ENCODE results near the gene KCNG4.
"Not testable (repeated sequence)": the region's sequence is repeated elsewhere in the genome, so short reads cannot be mapped to it uniquely, and the experiment has no call there.

The KCNG4 gene

DNA sequence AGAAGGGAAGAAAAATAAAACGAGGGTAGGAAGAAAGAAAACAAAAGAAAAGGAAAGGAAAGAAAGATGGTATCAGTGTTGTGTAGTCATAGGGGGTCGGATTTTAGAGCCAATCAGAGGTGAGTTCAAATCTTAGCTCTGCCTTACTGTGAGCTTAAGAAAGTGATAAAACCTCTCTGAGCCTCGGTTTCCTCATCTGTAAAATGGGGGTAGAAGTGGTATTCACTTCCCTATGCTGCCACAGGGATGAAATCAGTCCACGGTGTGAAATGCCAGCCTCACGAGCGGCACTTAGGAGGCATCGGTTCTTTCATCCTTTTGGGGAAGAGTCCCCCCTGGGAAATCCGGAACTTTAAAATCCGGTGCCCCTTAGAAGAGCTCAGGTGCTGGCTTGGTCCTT is 6.1 kb downstream of the KCNG4 start:
- DNase-seq: no peak

DNA sequence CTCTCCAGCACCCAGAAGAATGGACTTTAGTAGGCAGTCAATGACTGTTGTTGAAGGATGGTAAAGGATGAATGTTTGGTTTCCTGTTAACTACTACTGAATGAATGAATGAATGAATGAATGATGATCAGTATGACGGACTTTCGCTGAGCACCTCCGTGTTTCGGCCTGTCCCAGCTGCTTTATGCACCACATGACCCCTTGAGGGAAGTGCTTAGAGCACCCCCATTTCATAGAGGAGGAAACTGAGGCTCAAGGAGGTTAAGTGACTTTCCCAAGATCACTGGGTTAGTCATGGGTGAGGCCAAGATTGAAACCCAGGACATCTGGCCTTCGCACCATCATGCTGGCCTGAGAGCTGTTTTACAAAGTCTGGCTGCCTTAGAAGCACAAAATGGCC is 6.8 kb downstream of the KCNG4 start:
- no peak for DNase-seq

DNA sequence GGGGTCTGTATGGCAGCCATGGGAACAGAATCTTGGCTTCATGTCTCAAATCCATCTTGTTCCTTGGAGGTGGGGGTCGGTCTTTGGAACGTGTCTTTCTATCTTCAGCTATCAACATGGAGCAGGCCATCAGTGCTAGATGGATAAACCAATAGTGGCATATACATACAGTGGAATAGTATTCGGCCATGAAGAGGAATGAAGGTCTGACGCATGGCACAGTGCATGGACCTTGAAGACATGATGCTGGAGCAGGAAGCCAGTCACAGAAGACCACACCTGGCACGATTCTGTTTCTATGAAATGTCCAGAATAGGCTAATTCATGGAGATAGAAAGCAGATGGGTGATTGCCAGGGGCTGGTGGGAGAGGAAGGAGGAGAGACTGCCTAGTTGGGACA is 7.8 kb downstream of the KCNG4 start:
- no peak for DNase-seq

DNA sequence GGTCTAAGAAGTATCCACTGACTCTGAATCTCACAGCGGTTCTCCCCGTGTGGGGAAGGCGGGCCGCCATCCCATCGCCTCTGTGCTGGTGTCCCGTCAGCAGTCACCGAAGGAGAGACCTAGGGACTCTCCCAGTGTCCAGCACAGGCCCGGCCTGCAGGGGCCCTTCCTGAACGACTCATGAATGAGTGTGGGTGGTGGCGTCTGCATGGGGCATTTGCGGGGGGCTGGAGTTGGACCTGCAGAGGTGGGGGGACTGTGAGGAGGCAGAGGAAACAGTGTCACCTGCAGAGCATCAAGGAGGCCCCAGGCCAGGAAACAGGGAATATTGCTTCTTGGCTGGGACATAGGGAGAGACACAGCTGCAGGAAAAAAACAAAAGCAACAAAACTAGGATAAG is 10.3 kb downstream of the KCNG4 start:
- DNase-seq: no peak

DNA sequence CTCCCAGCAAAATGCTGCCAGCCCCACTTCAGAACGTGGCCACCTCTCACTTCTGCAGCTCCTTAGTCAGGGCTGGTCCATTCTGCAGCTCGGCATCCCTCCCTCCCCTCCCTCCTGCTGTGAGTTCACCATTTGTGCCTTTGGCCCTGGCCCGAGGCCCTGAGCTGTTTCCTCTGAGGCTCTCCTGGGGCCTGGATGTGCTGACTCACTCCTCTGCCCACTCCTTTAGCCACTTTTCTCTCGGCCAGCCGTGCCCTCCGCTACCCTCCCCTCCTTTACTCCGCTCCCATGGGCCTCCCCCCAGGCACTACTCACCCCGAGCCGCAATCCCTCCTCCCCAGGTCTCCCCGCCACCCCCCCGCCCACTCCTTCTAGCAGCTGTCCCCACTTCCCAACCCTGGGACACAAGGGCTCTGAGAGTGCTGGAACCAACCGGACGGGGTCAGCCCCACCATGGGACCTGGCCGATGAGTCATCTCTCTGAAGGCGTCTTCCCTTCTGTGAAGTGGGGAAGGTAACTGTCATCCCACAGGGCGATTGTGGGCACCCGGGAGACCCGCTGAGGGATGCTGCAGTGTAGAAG is 11.5 kb downstream of the KCNG4 start:
- no peak for DNase-seq

DNA sequence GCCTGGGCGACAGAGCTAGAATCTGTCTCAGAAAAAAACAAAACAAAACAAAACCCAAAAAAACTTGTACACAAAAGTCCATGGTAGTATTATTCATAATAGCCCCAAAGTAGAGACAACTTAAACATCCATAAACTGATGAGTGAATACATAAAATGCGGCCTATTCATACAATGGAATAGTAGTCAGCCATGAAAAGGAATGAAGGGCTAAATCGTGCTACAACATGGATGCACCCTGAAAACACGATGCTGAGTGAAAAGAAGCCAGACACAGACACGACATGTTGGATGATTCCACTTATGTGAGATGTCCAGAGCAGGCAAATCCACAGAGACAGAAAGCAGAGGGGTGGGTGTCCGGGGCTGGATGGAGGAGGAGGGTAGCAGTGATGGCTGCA is 12.3 kb downstream of the KCNG4 start:
- no peak for DNase-seq

DNA sequence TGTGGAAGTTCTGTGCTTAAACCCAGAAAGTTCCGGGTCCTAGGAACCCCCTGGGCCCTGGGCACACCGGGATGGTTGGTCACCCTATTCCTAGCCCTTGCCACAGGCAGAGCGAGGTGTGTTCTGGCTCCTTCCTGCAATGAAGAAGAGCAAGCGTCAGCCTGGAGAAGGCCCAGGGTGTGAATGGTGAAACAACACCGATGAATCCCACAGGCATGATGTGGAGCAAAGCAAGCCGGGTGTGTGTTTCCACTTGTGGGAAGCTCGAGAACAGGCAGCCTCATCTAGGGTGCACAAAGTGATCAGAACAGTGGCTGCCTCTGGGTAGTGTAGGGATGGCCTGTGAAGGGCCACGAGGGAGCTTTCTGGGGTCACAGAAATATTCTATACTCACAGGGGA is 13.8 kb downstream of the KCNG4 start:
- DNase-seq: no peak

DNA sequence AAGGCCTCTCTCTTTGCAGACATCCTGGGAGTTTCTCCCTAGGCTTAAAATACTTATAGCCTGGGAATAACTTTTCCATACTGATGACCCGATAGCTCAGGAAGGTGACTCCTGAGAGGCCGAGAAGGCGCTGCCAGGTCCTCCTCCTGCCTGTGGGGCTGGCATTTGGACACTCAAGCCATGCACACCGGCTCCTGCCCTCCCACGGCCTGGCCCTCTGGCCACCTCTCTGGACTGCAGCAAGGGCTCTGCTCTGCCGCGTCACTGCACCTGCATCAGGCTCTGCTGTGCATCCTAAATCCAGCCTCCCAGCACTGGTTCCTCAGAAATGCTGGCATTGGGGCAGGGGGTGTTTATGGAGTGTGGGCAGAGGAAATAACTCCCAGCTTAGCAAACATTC is 14.2 kb downstream of the KCNG4 start:
- no peak for DNase-seq

DNA sequence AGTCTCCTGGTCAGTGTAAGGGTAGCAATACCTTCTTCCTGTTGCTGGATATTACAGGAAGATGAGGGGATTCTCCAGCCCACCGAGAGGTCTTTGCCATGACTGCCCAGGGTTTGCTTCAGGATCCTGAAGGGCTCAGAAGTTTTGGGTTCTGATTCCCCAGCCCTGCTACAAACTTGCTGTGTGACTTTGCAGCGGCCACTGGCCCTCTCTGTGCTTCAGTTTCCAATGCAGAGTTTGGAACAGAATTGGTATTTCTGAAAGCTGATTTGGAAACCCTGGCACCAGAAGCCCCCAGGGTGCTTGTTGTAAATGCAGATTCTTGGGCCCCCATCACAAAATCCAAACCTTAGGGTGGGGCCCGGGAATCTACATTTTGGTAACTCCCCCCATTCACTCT is 14.7 kb downstream of the KCNG4 start:
- no peak for DNase-seq

DNA sequence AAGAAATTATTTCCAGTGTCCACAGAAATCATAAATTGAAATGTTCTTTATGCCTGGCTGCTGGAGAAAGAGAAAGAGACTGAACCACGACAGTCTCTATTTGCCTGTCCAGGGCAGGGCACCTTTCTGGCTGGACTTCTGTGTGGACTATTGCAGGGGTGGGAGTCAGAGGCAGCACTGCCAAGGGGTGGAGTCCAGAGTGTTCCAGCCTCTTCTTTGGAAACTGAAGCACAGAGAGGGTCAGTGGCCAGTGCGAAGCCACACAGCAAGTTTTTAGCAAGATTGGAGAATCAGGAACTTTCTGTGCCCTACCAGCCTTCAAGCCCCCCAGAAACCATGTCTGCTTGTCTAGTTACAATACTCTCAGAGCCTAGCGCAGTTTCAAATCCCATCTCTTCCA is 15.3 kb downstream of the KCNG4 start:
- DNase-seq: no peak

DNA sequence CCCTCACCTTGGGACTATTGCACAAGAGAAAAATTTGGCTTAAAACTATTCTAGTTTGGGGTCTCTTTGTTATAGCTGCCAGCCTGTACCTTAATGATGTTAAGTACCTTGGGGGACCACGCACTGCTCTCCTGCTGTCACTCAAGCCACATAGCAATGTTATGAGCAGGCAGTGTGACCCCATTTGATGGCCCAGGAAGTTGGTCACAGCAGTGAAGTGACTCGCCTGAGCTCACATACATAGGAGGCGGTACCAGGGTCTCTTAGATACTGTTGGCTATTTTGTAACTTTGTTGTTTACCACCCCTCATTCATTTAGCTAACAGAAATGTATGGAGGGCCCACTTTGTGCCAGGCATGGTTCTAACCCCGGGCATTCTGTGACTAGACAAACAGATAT is 16.4 kb downstream of the KCNG4 start:
- no peak for DNase-seq

DNA sequence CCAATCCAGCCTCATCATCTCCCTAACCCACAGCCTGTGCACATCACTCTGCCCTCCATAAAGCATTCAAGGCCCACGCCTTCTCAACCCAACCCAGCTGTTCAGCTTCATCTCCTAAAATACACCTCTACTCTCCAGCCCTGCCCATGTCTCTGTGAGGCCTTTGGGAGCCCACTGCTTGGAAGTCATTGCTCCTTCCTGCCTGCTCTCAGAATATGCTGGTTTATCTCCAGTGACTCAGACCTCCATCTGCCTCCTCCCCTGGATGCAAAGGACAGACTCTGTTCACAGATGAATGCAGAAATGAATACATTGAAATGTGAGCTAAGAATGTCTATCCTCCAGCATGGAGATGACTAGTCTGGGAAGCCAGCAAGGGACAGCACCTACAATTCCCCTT is 19.0 kb downstream of the KCNG4 start:
- no peak for DNase-seq

DNA sequence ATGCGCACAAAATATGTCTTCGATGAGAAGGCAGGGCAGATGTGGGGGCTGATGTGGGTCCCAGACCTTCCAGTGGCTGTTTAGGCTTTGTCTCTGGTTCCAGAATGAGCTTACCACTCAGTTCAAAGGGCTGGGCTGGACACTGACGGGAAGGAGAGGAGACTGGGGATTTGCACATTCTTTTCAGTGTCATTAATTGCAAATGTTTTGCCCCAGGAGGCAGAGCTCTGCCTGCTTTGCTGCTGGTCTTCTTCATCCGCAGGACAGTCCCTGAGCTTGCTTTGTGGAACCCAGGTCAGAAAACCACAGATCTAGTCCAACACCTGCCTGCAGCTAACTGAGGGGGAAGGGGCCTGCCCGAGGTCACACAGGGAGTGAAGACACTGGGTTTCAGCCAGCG is 20.9 kb downstream of the KCNG4 start:
- no peak for DNase-seq

DNA sequence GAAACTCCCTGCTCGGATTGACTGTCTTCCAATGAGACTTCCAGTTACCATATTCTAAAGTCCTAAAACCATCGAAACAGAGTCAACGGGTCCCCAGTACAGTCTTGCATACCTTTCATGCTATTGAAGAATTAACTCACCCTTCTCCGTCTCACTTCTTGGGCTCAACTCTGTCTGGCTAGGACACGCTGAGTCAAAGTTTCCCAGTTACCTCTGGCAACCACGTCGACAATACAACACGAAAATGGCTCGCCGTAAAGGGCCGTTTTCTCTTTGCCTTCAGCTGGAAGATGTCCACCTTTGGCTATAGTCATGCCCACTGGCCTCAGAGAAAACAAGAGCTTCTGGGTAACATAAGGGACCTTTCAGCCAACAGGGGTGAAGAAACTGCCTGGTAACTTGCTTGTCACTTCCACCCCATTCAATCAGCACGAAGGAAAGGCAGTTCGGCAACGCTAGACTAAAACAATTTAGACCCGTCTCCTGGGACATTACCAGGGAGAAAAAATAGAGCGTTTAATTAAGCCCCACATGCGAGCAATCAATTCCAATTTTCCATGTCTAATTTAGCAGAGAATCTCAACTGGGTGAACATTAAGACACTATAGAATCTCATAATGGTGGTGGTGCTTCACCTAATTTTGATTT is 21.5 kb downstream of the KCNG4 start:
- no peak for DNase-seq

DNA sequence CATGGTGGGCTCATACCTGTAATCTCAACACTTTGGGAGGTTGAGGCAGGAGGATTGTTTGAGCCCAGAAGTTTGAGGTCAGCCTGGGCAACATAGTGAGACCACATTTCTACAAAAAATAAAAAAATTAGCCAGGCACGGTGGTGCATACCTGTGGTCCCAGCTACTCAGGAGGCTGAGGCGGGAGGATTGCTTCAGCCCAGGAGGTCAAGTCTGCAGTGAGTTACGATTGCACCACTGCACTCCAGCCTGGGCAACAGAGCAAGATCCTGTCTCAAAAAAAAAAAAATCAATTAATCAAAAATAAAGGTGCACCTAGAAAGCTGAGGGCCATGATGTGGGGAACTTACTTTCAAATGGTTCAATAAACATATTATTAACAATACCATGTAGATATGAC is 23.7 kb downstream of the KCNG4 start:
- DNase-seq: not testable (repeated sequence)

DNA sequence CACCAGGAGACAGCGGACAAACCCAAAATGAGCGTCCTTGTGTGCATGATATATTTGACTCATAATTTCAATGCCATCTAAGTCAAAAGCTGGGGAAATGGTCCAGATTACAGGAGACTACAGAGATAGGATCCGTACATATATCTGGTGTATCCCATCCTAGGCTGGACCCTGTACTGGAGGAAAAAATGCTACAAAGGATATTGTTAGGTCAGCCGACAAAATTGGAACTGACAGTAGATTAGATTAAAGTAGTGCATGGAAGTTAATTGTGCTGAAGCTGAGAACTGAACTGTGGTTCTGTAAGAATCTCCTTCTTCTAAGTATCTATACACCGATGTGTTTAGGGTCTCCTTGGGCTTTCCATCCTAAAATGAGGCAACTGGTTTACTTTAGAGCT is 24.3 kb downstream of the KCNG4 start:
- no peak for DNase-seq

DNA sequence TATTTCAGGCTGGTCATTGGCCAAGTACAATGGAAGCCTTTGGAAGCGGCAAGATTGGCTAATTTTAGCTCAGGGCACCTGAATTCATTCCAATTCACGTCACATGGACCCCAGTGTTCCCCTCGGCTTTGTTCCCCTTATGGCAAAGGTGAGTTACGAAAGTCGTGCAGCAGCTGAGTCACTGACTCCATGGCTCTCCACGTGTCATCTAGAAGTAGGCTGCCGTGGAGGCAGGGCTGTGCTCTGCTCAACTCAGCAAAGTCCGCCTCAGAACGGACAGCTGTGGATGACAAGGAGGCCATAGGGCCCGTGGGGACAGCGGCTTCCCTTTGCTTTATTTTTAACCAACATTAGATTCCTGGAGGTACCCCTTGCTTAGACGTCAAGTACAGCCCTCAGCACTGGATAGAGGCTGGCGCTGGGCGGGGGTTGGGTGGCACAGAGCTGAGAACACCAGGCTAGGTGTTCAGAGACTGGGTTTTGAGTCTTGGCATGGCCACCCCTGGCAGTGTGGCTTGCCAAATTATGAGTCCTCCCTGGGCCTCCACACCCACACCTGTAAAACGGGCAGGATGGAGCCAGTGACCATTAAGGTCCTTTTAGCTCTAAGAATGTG is 25.3 kb downstream of the KCNG4 start:
- DNase-seq: no peak

DNA sequence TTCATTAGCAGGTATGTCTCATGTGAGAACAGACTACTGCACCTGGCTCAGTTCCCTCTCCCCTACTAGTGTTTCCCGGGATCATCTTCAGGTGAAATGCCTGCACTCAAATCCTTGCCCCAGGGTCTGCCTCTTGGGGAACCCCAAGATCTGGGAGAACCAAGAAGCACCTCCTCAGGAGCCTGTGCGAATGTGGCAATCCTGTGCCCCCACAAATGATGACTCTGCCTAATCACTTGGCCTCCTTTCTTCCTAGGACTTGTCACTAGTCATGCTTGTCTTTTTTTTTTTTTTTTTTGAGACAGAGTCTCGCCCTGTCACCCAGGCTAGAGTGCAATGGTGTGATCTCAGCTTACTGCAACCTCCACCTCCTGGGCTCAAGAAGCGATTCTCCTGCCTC is 27.2 kb downstream of the KCNG4 start:
- no peak for DNase-seq

DNA sequence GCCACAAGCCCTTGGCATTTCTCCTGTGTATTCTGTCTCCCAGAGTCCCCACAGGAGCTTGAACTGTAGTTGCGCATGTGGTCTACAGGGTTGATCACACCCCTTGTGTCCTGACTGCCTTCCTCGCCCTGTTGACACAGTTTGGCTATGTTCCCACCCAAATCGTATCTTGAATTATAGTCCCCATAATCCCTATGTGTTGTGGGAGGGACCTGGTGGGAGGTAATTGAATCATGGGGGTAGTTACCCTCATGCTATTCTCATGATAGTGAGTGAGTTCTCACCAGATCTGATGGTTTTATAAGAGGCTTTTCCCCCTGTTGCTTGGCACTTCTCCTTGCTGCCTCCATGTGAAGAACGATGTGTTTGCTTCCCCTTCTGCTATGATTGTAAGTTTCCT is 27.7 kb downstream of the KCNG4 start:
- no peak for DNase-seq

DNA sequence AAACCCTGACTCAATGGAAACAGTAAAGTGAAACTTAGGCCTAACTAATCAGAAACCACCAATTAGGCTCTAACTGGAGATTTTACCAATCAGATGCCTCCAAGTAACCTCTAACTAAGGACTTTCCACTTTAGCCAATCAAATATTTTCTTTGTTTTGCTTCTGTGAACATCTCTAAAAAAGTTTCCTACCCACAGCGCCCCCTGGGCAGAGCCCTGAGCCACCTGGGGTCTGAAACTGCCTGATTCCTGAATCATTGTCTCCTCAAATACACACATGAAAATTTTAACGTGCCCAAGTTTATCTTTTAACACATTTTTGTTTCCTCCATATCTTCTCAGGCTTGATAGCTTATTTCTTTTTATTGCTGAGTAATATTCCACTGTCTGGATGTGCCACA is 29.8 kb downstream of the KCNG4 start:
- DNase-seq: no peak

DNA sequence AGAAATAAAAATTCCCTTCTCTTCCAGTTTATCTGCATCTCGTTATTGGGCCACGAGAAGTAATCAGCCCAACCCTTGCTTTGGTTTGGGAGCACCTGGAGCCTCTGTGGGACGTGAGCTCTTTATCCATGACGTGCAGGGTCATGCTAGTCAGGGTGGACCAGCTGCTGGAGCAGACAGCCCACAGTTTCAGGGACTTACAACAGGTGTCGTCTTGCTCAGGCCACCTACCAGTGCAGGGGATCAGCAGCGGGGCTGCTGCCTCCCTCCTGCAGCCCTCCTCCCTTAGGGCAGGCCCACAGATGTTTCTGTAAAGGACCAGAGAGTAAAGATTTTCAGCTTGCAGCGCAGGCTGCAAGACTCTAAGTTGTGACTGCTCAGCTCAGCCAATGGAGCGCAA is 31.9 kb downstream of the KCNG4 start:
- no peak for DNase-seq

DNA sequence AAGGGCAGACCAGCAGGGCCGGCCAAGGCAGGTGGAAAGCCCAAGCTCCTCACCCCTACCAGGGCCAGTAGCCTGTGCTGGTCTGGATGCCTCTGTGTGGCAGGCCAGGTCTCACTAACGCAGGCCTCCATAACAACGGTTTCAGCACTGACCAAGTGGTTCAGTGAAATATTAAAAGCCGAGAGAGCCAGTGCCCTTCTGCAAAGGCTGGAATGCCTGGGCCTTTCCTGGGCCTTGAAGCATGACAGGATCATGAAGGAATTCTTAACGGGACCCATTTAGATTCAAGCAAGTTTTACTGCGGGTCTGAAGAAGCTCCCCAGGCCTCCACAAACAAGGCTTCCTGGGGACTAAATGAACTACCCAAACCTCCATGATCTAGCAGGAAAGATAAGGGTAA is 32.6 kb downstream of the KCNG4 start:
- no peak for DNase-seq

DNA sequence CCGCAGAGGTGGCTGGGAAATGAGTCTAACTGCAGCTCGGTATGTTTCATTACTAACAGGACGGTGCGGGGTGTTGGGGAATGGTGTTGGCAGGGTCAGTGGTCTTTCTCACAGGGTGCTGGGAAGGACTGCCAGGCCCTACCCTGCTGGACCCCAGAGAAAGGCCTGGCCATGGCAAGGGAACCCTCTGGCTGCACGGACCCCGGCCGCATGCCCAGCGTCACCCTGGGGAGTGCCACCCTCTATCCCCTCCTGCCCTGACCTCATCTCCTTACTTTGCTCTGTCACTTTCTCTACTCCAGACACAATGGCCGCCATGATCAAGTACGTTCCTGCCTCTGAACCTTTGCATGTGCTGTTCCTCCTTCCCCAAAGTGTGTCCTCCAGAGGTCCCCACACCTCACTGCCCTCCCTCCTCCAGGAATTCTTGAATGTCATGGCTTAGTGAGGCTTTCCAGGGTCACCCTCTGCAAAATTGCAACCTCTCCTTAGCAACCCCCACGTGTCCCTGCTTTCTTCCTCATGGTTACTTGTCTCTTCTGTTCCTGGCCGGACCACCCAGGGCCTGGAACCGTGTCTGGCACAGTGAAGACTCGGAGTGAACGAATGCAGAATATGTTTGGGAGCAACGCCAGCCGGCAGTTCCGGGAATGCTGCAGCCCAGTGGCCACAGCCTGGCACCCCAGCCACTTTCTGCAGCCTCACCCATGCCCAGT is 33.7 kb downstream of the KCNG4 start:
- DNase-seq: no peak

DNA sequence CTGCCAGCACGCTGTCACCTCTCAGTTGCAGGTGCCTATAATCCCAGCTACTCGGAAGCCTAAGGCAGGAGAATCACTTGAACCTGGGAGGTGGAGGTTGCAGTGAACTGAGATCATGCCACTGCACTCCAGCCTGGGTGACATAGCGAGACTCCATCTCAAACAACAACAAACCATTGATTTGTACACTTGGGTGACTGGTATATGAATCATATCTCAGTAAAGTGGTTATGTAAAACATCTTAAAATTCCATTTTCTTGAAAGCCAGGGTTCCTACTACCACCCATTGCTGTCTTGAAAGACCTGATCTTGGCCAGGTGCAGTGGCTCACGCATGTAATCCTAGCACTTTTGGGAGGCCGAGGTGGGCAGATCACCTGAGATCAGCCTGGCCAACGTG is 34.7 kb downstream of the KCNG4 start:
- not testable (repeated sequence) for DNase-seq

Data from stimulated activated CD4-positive, alpha-beta T cell treated with anti-CD3 and anti-CD28 coated beads, Interleukin-4, amount 100 ng/mL, for 24 hours (primary cell).